22Rv1 (cell line): Measurements from ENCODE around the gene AGRP.

Source experiments
- H3K27ac ChIP-seq: fragments of 450-650 bp; 2 replicates; pipeline ENCODE4 v1.5.1; 2017
- CTCF ChIP-seq: fragments of 450-650 bp; IDR thresholded peaks from 2 replicates; pipeline ENCODE4 v1.5.1; 2017; ENCODE audit warnings: mild to moderate bottlenecking
- ZFX ChIP-seq: fragments of 450-650 bp; IDR thresholded peaks from 2 replicates; pipeline ENCODE4 v1.6.1; 2017; ENCODE audit warnings: antibody characterized with exemption, borderline replicate concordance

AGRP gene

GRCh38 chr16:67454852-67455251 is 28.5 kb downstream of the AGRP start:
- TF ChIP-seq ZFX (no peak), CTCF (no peak)
- no peak overlapping the region for H3K27ac ChIP-seq

GRCh38 chr16:67454104-67454503 is 29.2 kb downstream of the AGRP start:
- no peak overlapping the region for H3K27ac ChIP-seq
- TF ChIP-seq CTCF (no peak), ZFX (no peak)

GRCh38 chr16:67451704-67452435 is 31.5 kb downstream of the AGRP start:
- no peak for TF ChIP-seq CTCF
- TF ChIP-seq ZFX = no peak
- peak overlapping the region; percentile 61 for H3K27ac ChIP-seq

GRCh38 chr16:67451061-67451703 is 32.2 kb downstream of the AGRP start:
- H3K27ac ChIP-seq = peak overlapping the region; percentile 61
- TF ChIP-seq CTCF (no peak), ZFX (no peak)

GRCh38 chr16:67449739-67450138 is 33.6 kb downstream of the AGRP start:
- TF ChIP-seq ZFX = no peak
- H3K27ac ChIP-seq = no peak overlapping the region

GRCh38 chr16:67449336-67449735 is 34.0 kb downstream of the AGRP start:
- TF ChIP-seq CTCF = no peak
- TF ChIP-seq ZFX = no peak
- no peak overlapping the region for H3K27ac ChIP-seq

- H3K27ac ChIP-seq = no peak overlapping the region
- TF ChIP-seq ZFX = no peak
- no peak for TF ChIP-seq CTCF
Measured at GRCh38 chr16:67448580-67448979, 34.8 kb downstream of the AGRP start.
